Activated naive CD8-positive, alpha-beta T cell treated with anti-CD3 and anti-CD28 coated beads, Interleukin-2, amount 50 U/mL, for 24 hours (primary cell): ENCODE results near the gene DLEU7.

ENCODE experiments used
- ATAC-seq: fragments of 150-1000 bp; cut with Tn5 transposase; one replicate; pipeline ENCODE4 v1.10.0; 2021
- DNase-seq: peaks from one replicate; pipeline ENCODE4 v3.0.0; 2021
- H3K27ac Mint-ChIP-seq: one replicate; pipeline ENCODE4 v1.8.0; 2021; ENCODE audit warnings: mild to moderate bottlenecking, mixed read lengths
- H3K27me3 Mint-ChIP-seq: one replicate; pipeline ENCODE4 v1.8.0; 2021; ENCODE audit warnings: mixed read lengths
- H3K36me3 Mint-ChIP-seq: one replicate; pipeline ENCODE4 v1.8.0; 2021; ENCODE audit warnings: low read depth, mixed read lengths
- H3K4me1 Mint-ChIP-seq: one replicate; pipeline ENCODE4 v1.8.0; 2021; ENCODE audit warnings: mixed read lengths
- H3K4me3 Mint-ChIP-seq: one replicate; pipeline ENCODE4 v1.8.0; 2021; ENCODE audit warnings: mild to moderate bottlenecking, moderate library complexity, mixed read lengths
- H3K9me3 Mint-ChIP-seq: one replicate; pipeline ENCODE4 v1.8.0; 2021; ENCODE audit warnings: mixed read lengths

DLEU7 gene

GRCh38 chr13:50864492-50864891 lies 21.0 kb upstream of the DLEU7 start:
- ATAC-seq (no peak), DNase-seq (no peak)
- Mint-ChIP-seq H3K27ac (no peak overlapping the region), H3K9me3 (no peaks in the 10 kb centered on the region), H3K4me1 (no peaks in the 10 kb centered on the region), H3K27me3 (no peaks in the 10 kb centered on the region), H3K36me3 (no peaks in the 10 kb centered on the region), H3K4me3 (no peak overlapping the region)

- no peak for DNase-seq
- Mint-ChIP-seq H3K36me3 (peaks cover 8% of the 10 kb centered on the region), H3K27me3 (no peaks in the 10 kb centered on the region), H3K9me3 (peaks cover 29% of the 10 kb centered on the region), H3K4me3 (no peak overlapping the region), H3K27ac (no peak overlapping the region), H3K4me1 (no peaks in the 10 kb centered on the region)
- ATAC-seq: no peak
Observed at GRCh38 chr13:50855681-50856080, 12.2 kb upstream of the DLEU7 start.

- DNase-seq (no peak), ATAC-seq (no peak)
- no peak overlapping the region for H3K27ac Mint-ChIP-seq
- no peaks in the 10 kb centered on the region for H3K36me3 Mint-ChIP-seq
- no peaks in the 10 kb centered on the region for H3K9me3 Mint-ChIP-seq
- peaks cover 7% of the 10 kb centered on the region for H3K4me1 Mint-ChIP-seq
- H3K4me3 Mint-ChIP-seq: no peak overlapping the region
- peaks cover 2% of the 10 kb centered on the region for H3K27me3 Mint-ChIP-seq
Observed at GRCh38 chr13:50850445-50850844, 7.0 kb upstream of the DLEU7 start.

- no peak for DNase-seq
- ATAC-seq: no peak
- peaks cover 8% of the 10 kb centered on the region for H3K27me3 Mint-ChIP-seq
- peaks cover 10% of the 10 kb centered on the region for H3K4me1 Mint-ChIP-seq
- no peaks in the 10 kb centered on the region for H3K9me3 Mint-ChIP-seq
- no peak overlapping the region for H3K4me3 Mint-ChIP-seq
- no peaks in the 10 kb centered on the region for H3K36me3 Mint-ChIP-seq
- H3K27ac Mint-ChIP-seq: no peak overlapping the region
Observed at GRCh38 chr13:50847501-50847900, 4.0 kb upstream of the DLEU7 start.

GRCh38 chr13:50846861-50847475 lies 3.5 kb upstream of the DLEU7 start:
- peaks cover 11% of the 10 kb centered on the region for H3K4me1 Mint-ChIP-seq
- H3K36me3 Mint-ChIP-seq: no peaks in the 10 kb centered on the region
- ATAC-seq: no peak
- DNase-seq: no peak
- no peak overlapping the region for H3K27ac Mint-ChIP-seq
- peaks cover 12% of the 10 kb centered on the region for H3K27me3 Mint-ChIP-seq
- H3K4me3 Mint-ChIP-seq: no peak overlapping the region
- no peaks in the 10 kb centered on the region for H3K9me3 Mint-ChIP-seq

GRCh38 chr13:50845211-50845610 lies 1.7 kb upstream of the DLEU7 start:
- no peaks in the 10 kb centered on the region for H3K36me3 Mint-ChIP-seq
- no peak overlapping the region for H3K4me3 Mint-ChIP-seq
- H3K4me1 Mint-ChIP-seq: peaks cover 11% of the 10 kb centered on the region
- peaks cover 12% of the 10 kb centered on the region for H3K27me3 Mint-ChIP-seq
- no peak overlapping the region for H3K27ac Mint-ChIP-seq
- ATAC-seq: peak; percentile 49
- no peak for DNase-seq
- H3K9me3 Mint-ChIP-seq: no peaks in the 10 kb centered on the region

- no peak overlapping the region for H3K4me3 Mint-ChIP-seq
- no peak for ATAC-seq
- H3K4me1 Mint-ChIP-seq: peaks cover 11% of the 10 kb centered on the region
- H3K36me3 Mint-ChIP-seq: no peaks in the 10 kb centered on the region
- peaks cover 12% of the 10 kb centered on the region for H3K27me3 Mint-ChIP-seq
- no peak for DNase-seq
- no peak overlapping the region for H3K27ac Mint-ChIP-seq
- H3K9me3 Mint-ChIP-seq: no peaks in the 10 kb centered on the region
Observed at GRCh38 chr13:50844084-50844875, 788 bp upstream of the DLEU7 start.

- no peaks in the 10 kb centered on the region for H3K9me3 Mint-ChIP-seq
- ATAC-seq (no peak), DNase-seq (no peak)
- peaks cover 11% of the 10 kb centered on the region for H3K4me1 Mint-ChIP-seq
- H3K27me3 Mint-ChIP-seq: peaks cover 12% of the 10 kb centered on the region
- H3K4me3 Mint-ChIP-seq: no peak overlapping the region
- no peaks in the 10 kb centered on the region for H3K36me3 Mint-ChIP-seq
- H3K27ac Mint-ChIP-seq: no peak overlapping the region
Observed at GRCh38 chr13:50842990-50843256, 569 bp downstream of the DLEU7 start.

GRCh38 chr13:50842251-50842989 lies 1.1 kb downstream of the DLEU7 start:
- DNase-seq: no peak
- Mint-ChIP-seq H3K27me3 (peaks cover 12% of the 10 kb centered on the region), H3K4me3 (no peak overlapping the region), H3K36me3 (no peaks in the 10 kb centered on the region), H3K9me3 (no peaks in the 10 kb centered on the region), H3K4me1 (peaks cover 11% of the 10 kb centered on the region), H3K27ac (no peak overlapping the region)
- no peak for ATAC-seq

- no peak for DNase-seq
- ATAC-seq: no peak
- Mint-ChIP-seq H3K36me3 (no peaks in the 10 kb centered on the region), H3K27ac (no peak overlapping the region), H3K4me1 (peaks cover 10% of the 10 kb centered on the region), H3K4me3 (no peak overlapping the region), H3K27me3 (peaks cover 12% of the 10 kb centered on the region), H3K9me3 (no peaks in the 10 kb centered on the region)
Observed at GRCh38 chr13:50841786-50842185, 1.7 kb downstream of the DLEU7 start.

- DNase-seq (no peak), ATAC-seq (no peak)
- H3K4me1 Mint-ChIP-seq: peaks cover 4% of the 10 kb centered on the region
- no peak overlapping the region for H3K27ac Mint-ChIP-seq
- no peaks in the 10 kb centered on the region for H3K36me3 Mint-ChIP-seq
- H3K4me3 Mint-ChIP-seq: no peak overlapping the region
- H3K9me3 Mint-ChIP-seq: no peaks in the 10 kb centered on the region
- peaks cover 12% of the 10 kb centered on the region for H3K27me3 Mint-ChIP-seq
Observed at GRCh38 chr13:50840284-50840683, 3.2 kb downstream of the DLEU7 start.

- Mint-ChIP-seq H3K36me3 (no peaks in the 10 kb centered on the region), H3K27ac (no peak overlapping the region), H3K4me1 (peaks cover 4% of the 10 kb centered on the region), H3K4me3 (no peak overlapping the region), H3K9me3 (no peaks in the 10 kb centered on the region), H3K27me3 (peaks cover 12% of the 10 kb centered on the region)
- ATAC-seq (no peak), DNase-seq (no peak)
Observed at GRCh38 chr13:50839828-50840227, 3.7 kb downstream of the DLEU7 start.

- H3K27me3 Mint-ChIP-seq: peaks cover 11% of the 10 kb centered on the region
- no peaks in the 10 kb centered on the region for H3K36me3 Mint-ChIP-seq
- ATAC-seq (no peak), DNase-seq (no peak)
- no peak overlapping the region for H3K4me3 Mint-ChIP-seq
- no peak overlapping the region for H3K27ac Mint-ChIP-seq
- peaks cover 2% of the 10 kb centered on the region for H3K4me1 Mint-ChIP-seq
- peaks cover 3% of the 10 kb centered on the region for H3K9me3 Mint-ChIP-seq
Observed at GRCh38 chr13:50838701-50839100, 4.8 kb downstream of the DLEU7 start.

- Mint-ChIP-seq H3K4me1 (peaks cover 2% of the 10 kb centered on the region), H3K36me3 (no peaks in the 10 kb centered on the region), H3K9me3 (peaks cover 3% of the 10 kb centered on the region), H3K27me3 (peaks cover 10% of the 10 kb centered on the region), H3K4me3 (no peak overlapping the region), H3K27ac (no peak overlapping the region)
- ATAC-seq (no peak), DNase-seq (no peak)
Observed at GRCh38 chr13:50838031-50838430, 5.5 kb downstream of the DLEU7 start.

GRCh38 chr13:50831512-50831911 lies 12.0 kb downstream of the DLEU7 start:
- ATAC-seq: peak; percentile 83
- Mint-ChIP-seq H3K27ac (no peak overlapping the region), H3K4me3 (no peak overlapping the region), H3K27me3 (peaks cover 1% of the 10 kb centered on the region), H3K4me1 (no peaks in the 10 kb centered on the region), H3K36me3 (no peaks in the 10 kb centered on the region), H3K9me3 (peaks cover 3% of the 10 kb centered on the region)
- DNase-seq: no peak
